Stomach smooth muscle (tissue), 2 donors: ENCODE results near the gene DDI2.

Source experiments
- H3K27ac ChIP-seq: one replicate; pipeline ENCODE4 v1.7.0; 2013; ENCODE audit warnings: mild to moderate bottlenecking, low read length, inconsistent platforms
- H3K27me3 ChIP-seq, 2 donors: one replicate each; pipeline ENCODE4 v1.7.0; 2013; ENCODE audit warnings: low read length in 2 of 2; ENCODE audit not compliant: insufficient read depth in 2 of 2, control insufficient read depth in 1 of 2
- H3K36me3 ChIP-seq, 2 donors: one replicate each; pipeline ENCODE4 v1.7.0; 2013; ENCODE audit warnings: low read length in 2 of 2; ENCODE audit not compliant: control insufficient read depth in 2 of 2, insufficient read depth in 2 of 2
- H3K4me1 ChIP-seq: one replicate; pipeline ENCODE4 v1.7.0; 2013; ENCODE audit warnings: low read length; ENCODE audit not compliant: control insufficient read depth, insufficient read depth
- H3K4me3 ChIP-seq, 2 donors: one replicate each; pipeline ENCODE4 v1.7.0; 2013; ENCODE audit warnings: low read length in 2 of 2
- H3K9ac ChIP-seq, 2 donors: one replicate each; pipeline ENCODE4 v1.7.0; 2013; ENCODE audit warnings: low read length in 2 of 2, mild to moderate bottlenecking in 1 of 2
- H3K9me3 ChIP-seq, 2 donors: one replicate each; pipeline ENCODE4 v1.7.0; 2013; ENCODE audit warnings: low read length in 2 of 2; ENCODE audit not compliant: control insufficient read depth in 2 of 2
- donor health status: healthy.
- donor health status: Pancreatic carcinoma.

Gene DDI2

GRCh38 chr1:15617173-15618076 lies at the start of gene DDI2:
TSS of gene DDI2 (plus strand) at chr1:15617458. CDS start at chr1:15617671, 213 bp downstream.
- peak within 1 kb of the TSS; percentile 93 to 99 for H3K4me3 ChIP-seq
- peak within 1 kb of the TSS; percentile 90 to 91 for H3K9ac ChIP-seq
- no peaks in the 10 kb centered on the region for H3K27me3 ChIP-seq
- peaks cover 15% of the 10 kb centered on the region for H3K4me1 ChIP-seq
- H3K9me3 ChIP-seq = no peaks in the 10 kb centered on the region
- peak within 1 kb of the TSS; percentile 92 for H3K27ac ChIP-seq
- H3K36me3 ChIP-seq = no peaks in the 10 kb centered on the region

- Histone ChIP-seq H3K9me3 (no peaks in the 10 kb centered on the region), H3K4me3 (no peak overlapping the region), H3K9ac (no peak overlapping the region), H3K4me1 (no peaks in the 10 kb centered on the region), H3K36me3 (peaks cover 50 to 53% of the 10 kb centered on the region in 2 donors), H3K27me3 (no peaks in the 10 kb centered on the region), H3K27ac (no peak overlapping the region)
Observed at GRCh38 chr1:15568387-15569073, 48.7 kb upstream of the DDI2 start.

GRCh38 chr1:15570861-15571260 lies 46.4 kb upstream of the DDI2 start:
- H3K9me3 ChIP-seq = no peaks in the 10 kb centered on the region
- no peak overlapping the region for H3K9ac ChIP-seq
- H3K27ac ChIP-seq = no peak overlapping the region
- no peak overlapping the region for H3K4me3 ChIP-seq
- no peaks in the 10 kb centered on the region for H3K4me1 ChIP-seq
- no peaks in the 10 kb centered on the region for H3K27me3 ChIP-seq
- peaks cover 35 to 36% of the 10 kb centered on the region in 2 donors for H3K36me3 ChIP-seq

GRCh38 chr1:15571266-15571665 lies 46.0 kb upstream of the DDI2 start:
- H3K27me3 ChIP-seq = no peaks in the 10 kb centered on the region
- H3K9ac ChIP-seq = no peak overlapping the region
- H3K4me3 ChIP-seq = no peak overlapping the region
- H3K9me3 ChIP-seq = no peaks in the 10 kb centered on the region
- no peak overlapping the region for H3K27ac ChIP-seq
- peaks cover 31 to 32% of the 10 kb centered on the region in 2 donors for H3K36me3 ChIP-seq
- no peaks in the 10 kb centered on the region for H3K4me1 ChIP-seq

GRCh38 chr1:15573477-15573876 lies 43.8 kb upstream of the DDI2 start:
- Histone ChIP-seq H3K4me1 (no peaks in the 10 kb centered on the region), H3K27me3 (no peaks in the 10 kb centered on the region), H3K27ac (no peak overlapping the region), H3K9me3 (no peaks in the 10 kb centered on the region), H3K36me3 (peaks cover 11% of the 10 kb centered on the region in 2 donors), H3K4me3 (no peak overlapping the region), H3K9ac (no peak overlapping the region)

- H3K9ac ChIP-seq = no peak overlapping the region
- no peak overlapping the region for H3K27ac ChIP-seq
Observed at GRCh38 chr1:15574741-15575140, 42.5 kb upstream of the DDI2 start.

GRCh38 chr1:15575549-15576150 lies 41.6 kb upstream of the DDI2 start:
- no peaks in the 10 kb centered on the region for H3K27me3 ChIP-seq
- H3K4me1 ChIP-seq = no peaks in the 10 kb centered on the region
- H3K36me3 ChIP-seq = peaks cover 2% of the 10 kb centered on the region in 2 donors
- no peak overlapping the region for H3K4me3 ChIP-seq
- H3K27ac ChIP-seq = no peak overlapping the region
- no peak overlapping the region for H3K9ac ChIP-seq
- no peaks in the 10 kb centered on the region for H3K9me3 ChIP-seq

More at GRCh38 chr1:15574741-15575140, 42.5 kb upstream of the DDI2 start:
- Histone ChIP-seq H3K27me3 (no peaks in the 10 kb centered on the region), H3K4me3 (no peak overlapping the region), H3K4me1 (no peaks in the 10 kb centered on the region), H3K9me3 (no peaks in the 10 kb centered on the region), H3K36me3 (peaks cover 3 to 5% of the 10 kb centered on the region in 2 donors)

GRCh38 chr1:15577691-15578090 lies 39.6 kb upstream of the DDI2 start:
- Histone ChIP-seq H3K36me3 (no peaks in the 10 kb centered on the region), H3K9ac (no peak overlapping the region)

GRCh38 chr1:15578921-15579682 lies 38.2 kb upstream of the DDI2 start:
- no peaks in the 10 kb centered on the region for H3K27me3 ChIP-seq
- no peaks in the 10 kb centered on the region for H3K4me1 ChIP-seq
- no peak overlapping the region for H3K27ac ChIP-seq
- H3K9ac ChIP-seq = no peak overlapping the region
- no peaks in the 10 kb centered on the region for H3K9me3 ChIP-seq
- H3K4me3 ChIP-seq = no peak overlapping the region
- H3K36me3 ChIP-seq = no peaks in the 10 kb centered on the region

More at GRCh38 chr1:15577691-15578090, 39.6 kb upstream of the DDI2 start:
- Histone ChIP-seq H3K4me1 (no peaks in the 10 kb centered on the region), H3K9me3 (no peaks in the 10 kb centered on the region), H3K4me3 (no peak overlapping the region), H3K27ac (no peak overlapping the region), H3K27me3 (no peaks in the 10 kb centered on the region)

- H3K36me3 ChIP-seq = no peaks in the 10 kb centered on the region
- peaks cover 0 to 4% of the 10 kb centered on the region in 2 donors for H3K27me3 ChIP-seq
- H3K4me1 ChIP-seq = peaks cover 4% of the 10 kb centered on the region
- H3K27ac ChIP-seq = no peak overlapping the region
- H3K9ac ChIP-seq = no peak overlapping the region
- H3K9me3 ChIP-seq = no peaks in the 10 kb centered on the region
- H3K4me3 ChIP-seq = no peak overlapping the region
Observed at GRCh38 chr1:15579683-15580047, 37.6 kb upstream of the DDI2 start.
